GM12891 (cell line): ENCODE measurements around the gene RUFY3.
A peak's percentile ranks its signal among the peaks of the same experiment; 100 is the strongest.
"Not testable (repeated sequence)": the region's sequence is repeated elsewhere in the genome, so short reads cannot be mapped to it uniquely, and the experiment has no call there.

Source experiments
- DNase-seq: peaks from one replicate; pipeline ENCODE4 v3.0.0; 2011; ENCODE audit warnings: low spot score; ENCODE audit not compliant: insufficient read length
- FAIRE-seq: peaks from 2 replicates; lab custom pipeline; 2011; peaks lifted over from hg19 to GRCh38; lab: Jason Lieb, UNC
- PAX5 ChIP-seq: IDR thresholded peaks from 2 replicates; pipeline ENCODE4 v1.6.1; 2011; ENCODE audit warnings: low read length, moderate library complexity, mild to moderate bottlenecking; ENCODE audit not compliant: insufficient read depth, severe bottlenecking
- POLR2A ChIP-seq: IDR thresholded peaks from 2 replicates; pipeline ENCODE4 v1.6.1; 2011; ENCODE audit warnings: low read depth, low read length, control low read depth
- POLR2AphosphoS5 ChIP-seq: IDR thresholded peaks from 2 replicates; pipeline ENCODE4 v1.6.1; 2011; ENCODE audit warnings: low read depth, low read length, control low read depth
- POU2F2 ChIP-seq: IDR thresholded peaks from 2 replicates; pipeline ENCODE4 v1.6.1; 2011; ENCODE audit warnings: low read depth, mild to moderate bottlenecking, control low read depth, low read length, moderate library complexity
- SPI1 ChIP-seq: IDR thresholded peaks from 2 replicates; pipeline ENCODE4 v1.6.1; 2011; ENCODE audit warnings: low read depth, low read length, control low read depth
- TAF1 ChIP-seq: IDR thresholded peaks from 2 replicates; pipeline ENCODE4 v1.6.1; 2011; ENCODE audit warnings: low read depth, low read length, control low read depth

Gene RUFY3

DNA sequence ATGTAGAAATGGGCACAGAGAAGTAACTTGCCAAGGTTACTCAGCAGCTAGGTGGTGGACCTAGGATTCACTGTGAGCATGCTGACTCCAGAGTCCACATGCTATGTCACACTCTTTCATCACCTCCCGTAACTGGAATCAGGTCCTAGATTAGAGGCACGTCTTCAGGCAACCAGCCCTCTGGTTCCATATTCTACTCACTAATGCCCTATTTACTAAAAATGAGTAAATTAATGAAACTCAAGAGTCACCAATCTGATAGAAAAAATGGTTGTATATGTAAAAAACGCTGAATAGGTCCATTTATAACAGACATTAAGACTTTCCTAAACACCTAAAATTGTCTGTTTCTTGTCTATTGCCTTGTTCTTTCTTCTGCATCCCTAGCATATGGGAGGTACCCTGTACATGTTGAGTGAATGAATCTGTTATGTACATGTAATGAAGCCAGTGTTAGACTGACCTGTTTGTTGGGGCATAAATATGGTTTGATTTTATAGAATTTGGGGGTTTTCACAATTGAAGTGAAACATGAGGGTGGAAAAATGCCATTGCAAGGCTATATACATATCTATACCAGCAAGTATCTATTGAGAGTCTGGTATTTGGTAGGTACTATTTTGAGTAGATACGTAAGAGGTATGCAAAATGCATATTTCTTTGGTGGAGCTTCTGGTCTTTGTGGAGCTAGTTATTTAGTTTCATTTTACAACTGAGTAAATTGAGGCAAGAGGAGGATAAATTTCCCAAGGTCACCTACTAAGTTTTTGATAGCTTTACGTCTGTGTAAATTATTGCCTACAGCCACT is 7.5 kb upstream of the RUFY3 start:
- TF ChIP-seq TAF1 (no peak), POLR2A (no peak), POLR2AphosphoS5 (no peak), PAX5 (no peak), POU2F2 (no peak), SPI1 (no peak)
- no peak for DNase-seq
- peak; percentile 74 for FAIRE-seq

DNA sequence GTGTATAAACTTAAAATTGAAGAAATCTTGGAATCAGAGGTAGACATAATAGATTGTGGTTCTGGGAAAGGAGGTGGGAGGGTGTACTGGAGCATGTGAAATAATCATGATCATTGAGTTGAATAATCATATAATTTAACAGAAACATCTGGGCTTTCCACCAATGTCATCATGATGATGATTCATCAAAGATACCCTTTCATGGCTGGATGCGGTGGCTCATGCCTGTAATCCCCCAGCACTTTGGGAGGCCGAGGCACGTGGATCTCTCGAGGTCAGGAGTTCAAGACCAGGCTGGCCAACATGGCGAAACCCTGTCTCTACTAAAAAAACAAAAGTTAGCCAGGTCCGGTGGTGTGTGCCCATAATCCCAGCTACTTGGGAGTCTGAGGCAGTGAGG is 6.7 kb upstream of the RUFY3 start:
- FAIRE-seq, result no peak
- no peak for TF ChIP-seq POLR2A
- no peak for TF ChIP-seq POU2F2
- no peak for TF ChIP-seq TAF1
- no peak for TF ChIP-seq POLR2AphosphoS5
- no peak for TF ChIP-seq PAX5
- TF ChIP-seq SPI1, result no peak
- DNase-seq, result no peak

DNA sequence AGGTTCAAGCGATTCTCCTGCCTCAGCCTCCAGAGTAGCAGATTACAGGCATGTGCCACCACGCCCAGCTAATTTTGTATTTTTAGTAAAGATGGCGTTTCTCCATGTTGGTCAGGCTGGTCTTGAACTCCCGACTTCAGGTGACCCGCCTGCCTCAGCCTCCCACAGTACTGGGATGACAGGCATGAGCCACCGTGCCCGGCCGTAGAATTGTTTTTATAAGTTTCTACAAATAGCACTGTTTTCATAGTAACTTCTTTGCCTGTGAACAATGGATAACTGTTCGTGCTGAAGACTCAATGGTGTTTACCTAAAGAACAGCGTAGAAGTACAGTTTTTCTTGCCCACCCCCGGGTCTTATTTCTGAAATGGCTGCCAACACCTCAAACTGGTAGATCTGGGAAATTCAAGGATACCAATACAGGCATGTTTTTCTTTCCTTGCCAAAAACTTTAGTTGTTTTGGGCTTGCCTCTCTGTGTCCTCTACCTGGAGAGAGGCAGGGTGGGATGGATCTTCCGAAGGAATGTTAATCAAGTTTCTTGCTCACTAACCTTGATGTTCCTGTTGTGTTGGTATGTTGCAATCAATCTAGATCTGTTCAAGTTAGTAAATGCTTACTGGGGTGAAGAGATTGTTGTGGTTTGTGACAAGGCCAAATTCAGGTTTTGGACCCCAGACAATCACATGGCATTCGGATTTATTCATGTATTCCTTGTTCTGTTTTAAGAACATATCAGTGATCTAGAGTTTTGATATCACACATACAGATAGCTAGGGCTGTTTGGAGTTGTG is 2.8 kb upstream of the RUFY3 start:
- no peak for TF ChIP-seq POLR2AphosphoS5
- no peak for TF ChIP-seq POLR2A
- no peak for TF ChIP-seq TAF1
- TF ChIP-seq SPI1, result no peak
- TF ChIP-seq PAX5, result no peak
- no peak for TF ChIP-seq POU2F2
- DNase-seq (no peak), FAIRE-seq (peak; percentile 33)

DNA sequence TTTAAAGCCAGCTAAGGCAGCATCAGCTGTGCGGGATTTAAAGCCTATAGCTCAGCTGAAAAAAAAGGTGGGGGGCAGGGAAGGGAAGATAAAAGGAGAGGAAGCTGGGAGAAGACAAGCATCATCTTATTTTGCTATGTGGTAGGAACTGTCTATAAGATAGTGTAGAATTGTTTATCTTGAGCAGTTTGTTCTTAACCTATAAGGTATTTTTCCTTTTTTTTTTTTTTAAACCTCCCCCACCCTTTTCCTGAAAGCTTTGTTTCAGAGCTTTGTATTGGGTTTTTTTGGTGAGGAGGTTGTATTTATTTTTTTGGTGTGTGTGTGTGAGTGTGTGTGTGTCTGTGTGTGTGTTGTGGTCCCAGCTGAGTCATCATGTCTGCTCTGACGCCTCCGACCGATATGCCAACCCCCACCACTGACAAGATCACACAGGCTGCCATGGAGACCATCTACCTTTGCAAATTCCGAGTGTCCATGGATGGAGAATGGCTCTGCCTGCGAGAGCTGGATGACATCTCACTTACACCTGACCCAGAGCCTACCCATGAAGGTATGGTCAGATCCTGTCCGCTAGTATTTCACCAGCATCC is 531 bp downstream of the RUFY3 start:
- DNase-seq, result no peak
- TF ChIP-seq POLR2A, result no peak
- no peak for TF ChIP-seq PAX5
- no peak for TF ChIP-seq POLR2AphosphoS5
- TF ChIP-seq POU2F2, result no peak
- TF ChIP-seq TAF1, result no peak
- FAIRE-seq, result no peak

- FAIRE-seq, result no peak
- no peak for TF ChIP-seq TAF1
- TF ChIP-seq POLR2AphosphoS5, result no peak
- TF ChIP-seq PAX5, result no peak
- no peak for TF ChIP-seq POLR2A
- TF ChIP-seq POU2F2, result no peak
- TF ChIP-seq SPI1, result no peak
These were observed 2.7 kb downstream of the RUFY3 start for GRCh38 chr4:70724463-70724862.

DNA sequence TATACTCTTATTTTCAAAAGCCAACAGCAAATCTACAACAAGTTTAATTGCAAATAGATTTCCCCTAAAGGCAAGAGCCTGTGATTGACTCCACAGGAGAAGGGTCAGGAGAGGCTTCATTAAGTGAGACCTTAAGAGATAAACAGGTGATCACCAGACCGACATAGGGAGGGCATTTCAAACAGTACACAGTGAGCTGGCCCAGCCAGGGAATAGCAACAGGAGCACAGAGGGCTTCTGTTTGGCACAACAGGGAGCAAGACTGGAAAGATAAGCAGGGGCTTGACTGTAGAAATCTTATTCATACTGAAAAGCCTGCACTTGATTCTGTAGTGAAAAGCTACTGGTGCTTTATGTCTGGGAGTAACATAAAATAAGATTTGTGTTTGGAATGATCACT is 3.9 kb downstream of the RUFY3 start:
- TF ChIP-seq PAX5 (no peak), POLR2AphosphoS5 (no peak), TAF1 (no peak), POLR2A (no peak), POU2F2 (no peak), SPI1 (no peak)
- FAIRE-seq (no peak), DNase-seq (no peak)

More at GRCh38 chr4:70724463-70724862, 2.7 kb downstream of the RUFY3 start:
- DNase-seq, result no peak

GRCh38 chr4:70726515-70726914 is 4.8 kb downstream of the RUFY3 start:
- not testable (repeated sequence) for DNase-seq, FAIRE-seq

GRCh38 chr4:70728091-70728490 is 6.3 kb downstream of the RUFY3 start:
- TF ChIP-seq POU2F2 (no peak), PAX5 (no peak), SPI1 (no peak)
- no peak for DNase-seq
- FAIRE-seq, result peak; percentile 43

- FAIRE-seq, DNase-seq: not testable (repeated sequence)
These were observed 11.1 kb downstream of the RUFY3 start for GRCh38 chr4:70732878-70733277.
